Panc1 (cell line): ENCODE results near the gene STAB2. TPM values are rescaled to one million over a fixed set of nuclear protein-coding genes. Genes with fewer than 3 reads are reported as not detected.
A peak's percentile ranks its signal among the peaks of the same experiment; 100 is the strongest.

ENCODE experiments used
- ATAC-seq: fragments of 200-7000 bp; cut with Tn5 transposase; 2 replicates; pipeline ENCODE4 v1.9.1; 2020; ENCODE audit warnings: mild to moderate bottlenecking, moderate library complexity
- BruUV-seq: library from RNA; stranded (reverse); fragments of 400-500 nt; replicated peaks from 2 replicates; lab custom pipeline; 2021; lab: Mats Ljungman, UMichigan
- CTCF ChIA-PET: fragments of 300-600 bp; sonication (Branson Sonifier 250); formaldehyde crosslinking; loops from one replicate; lab custom pipeline; 2022; ENCODE audit warnings: antibody characterized with exemption; lab: Charles Lee
- POLR2A ChIA-PET: fragments of 300-600 bp; sonication (Branson Sonifier 250); formaldehyde crosslinking; loops from one replicate; lab custom pipeline; 2022; ENCODE audit warnings: antibody characterized with exemption; lab: Charles Lee
- DNase-seq: peaks from one replicate; pipeline ENCODE4 v3.0.0-alpha.2; 2010; ENCODE audit warnings: low read depth, low spot score
- H3K27ac ChIP-seq: 2 replicates; pipeline ENCODE4 v1.5.1; 2011; ENCODE audit warnings: mild to moderate bottlenecking, low read length, inconsistent platforms
- H3K27me3 ChIP-seq: fragments of 200-500 bp; sonication (Bioruptor generic); 2 replicates; pipeline ENCODE4 v1.6.0; 2014; ENCODE audit warnings: low read length, inconsistent platforms; ENCODE audit not compliant: control insufficient read depth, insufficient read depth
- H3K36me3 ChIP-seq: fragments of 200-500 bp; sonication (Bioruptor generic); 2 replicates; pipeline ENCODE4 v1.5.1; 2014; ENCODE audit warnings: inconsistent platforms, mild to moderate bottlenecking, low read length, moderate library complexity; ENCODE audit not compliant: control insufficient read depth, insufficient read depth
- H3K4me1 ChIP-seq: 2 replicates; pipeline ENCODE4 v1.5.1; 2011; ENCODE audit warnings: inconsistent platforms, mild to moderate bottlenecking, low read length, moderate library complexity; ENCODE audit not compliant: control insufficient read depth, insufficient read depth
- H3K4me3 ChIP-seq, 2 experiments: 2 replicates each; pipeline ENCODE4 v1.5.1; 2011 to 2012; ENCODE audit warnings: low read depth in 2 of 2, low read length in 2 of 2, mild to moderate bottlenecking in 2 of 2, inconsistent platforms in 1 of 2, moderate library complexity in 1 of 2
- H3K9me3 ChIP-seq: fragments of 200-500 bp; sonication (Bioruptor generic); 2 replicates; pipeline ENCODE4 v1.5.1; 2014; ENCODE audit warnings: low read depth, mild to moderate bottlenecking, inconsistent platforms, low read length, moderate library complexity; ENCODE audit not compliant: control insufficient read depth, insufficient read depth
- CTCF ChIP-seq: fragments of 450-650 bp; IDR thresholded peaks from 2 replicates; pipeline ENCODE4 v1.5.1; 2017; ENCODE audit warnings: mild to moderate bottlenecking
- POLR2AphosphoS5 ChIP-seq: IDR thresholded peaks from 2 replicates; pipeline ENCODE4 v1.6.1; 2012; ENCODE audit warnings: mild to moderate bottlenecking, low read depth, low read length, moderate library complexity
- SIN3A ChIP-seq: IDR thresholded peaks from 2 replicates; pipeline ENCODE4 v1.6.1; 2012; ENCODE audit warnings: low read depth, mild to moderate bottlenecking, low read length, moderate library complexity, borderline replicate concordance; ENCODE audit not compliant: insufficient read depth
- TCF7L2 ChIP-seq: IDR thresholded peaks from 2 replicates; pipeline ENCODE4 v1.6.1; 2011; ENCODE audit warnings: mild to moderate bottlenecking, low read depth, low read length, inconsistent platforms
- in situ Hi-C: cut with HindIII; loops from 2 replicates; pipeline ENCODE4 v1.10.0; 2016; ENCODE audit warnings: low sequenced_read_pairs, low pct_unique_long_range_greater_than_20kb
- intact Hi-C: fragments of 100-400 bp; cut with micrococcal nuclease; formaldehyde crosslinking; loops from one replicate; pipeline ENCODE4 v1.10.0; 2022; ENCODE audit not compliant: unreplicated experiment
- total RNA-seq: library from RNA; stranded (reverse); gene quantifications from one replicate; pipeline ENCODE4 v1.2.1, GENCODE V29; 2021; ENCODE audit not compliant: unreplicated experiment
- TF ChIP-seq, protein P1 (sequence below), 2 experiments: IDR thresholded peaks; 2 replicates each; pipeline ENCODE4 v1.6.1; 2011 to 2012; ENCODE audit warnings: low read depth in 2 of 2, control low read depth in 1 of 2, low read length in 1 of 2, mild to moderate bottlenecking in 1 of 2, moderate library complexity in 1 of 2; ENCODE audit not compliant: insufficient read depth in 1 of 2

The STAB2 gene
- total RNA-seq, 1 experiment from 2014 or later: not detected

GRCh38 chr12:103802586-103802886, 215.5 kb downstream of the STAB2 start:
- Histone ChIP-seq H3K4me3 (no peak overlapping the region), H3K36me3 (peaks cover 7% of the 10 kb centered on the region; the same call in 1 of the 2 replicates), H3K27ac (0 out of 2 replicates have a peak overlapping the region, but pooled peaks have one; percentile 25), H3K9me3 (no peaks in the 10 kb centered on the region), H3K27me3 (no peaks in the 10 kb centered on the region), H3K4me1 (peaks cover 36% of the 10 kb centered on the region)
- POLR2A ChIA-PET: no interaction called here
- no peak for DNase-seq
- in situ Hi-C loops (no loop called here), intact Hi-C loops (no loop called here)
- ATAC-seq: no peak
- BruUV-seq: no TSS peak
- CTCF ChIA-PET: no interaction called here
- no peak for TF ChIP-seq CTCF
- TF ChIP-seq TCF7L2: no peak
- TF ChIP-seq, protein P1, sequence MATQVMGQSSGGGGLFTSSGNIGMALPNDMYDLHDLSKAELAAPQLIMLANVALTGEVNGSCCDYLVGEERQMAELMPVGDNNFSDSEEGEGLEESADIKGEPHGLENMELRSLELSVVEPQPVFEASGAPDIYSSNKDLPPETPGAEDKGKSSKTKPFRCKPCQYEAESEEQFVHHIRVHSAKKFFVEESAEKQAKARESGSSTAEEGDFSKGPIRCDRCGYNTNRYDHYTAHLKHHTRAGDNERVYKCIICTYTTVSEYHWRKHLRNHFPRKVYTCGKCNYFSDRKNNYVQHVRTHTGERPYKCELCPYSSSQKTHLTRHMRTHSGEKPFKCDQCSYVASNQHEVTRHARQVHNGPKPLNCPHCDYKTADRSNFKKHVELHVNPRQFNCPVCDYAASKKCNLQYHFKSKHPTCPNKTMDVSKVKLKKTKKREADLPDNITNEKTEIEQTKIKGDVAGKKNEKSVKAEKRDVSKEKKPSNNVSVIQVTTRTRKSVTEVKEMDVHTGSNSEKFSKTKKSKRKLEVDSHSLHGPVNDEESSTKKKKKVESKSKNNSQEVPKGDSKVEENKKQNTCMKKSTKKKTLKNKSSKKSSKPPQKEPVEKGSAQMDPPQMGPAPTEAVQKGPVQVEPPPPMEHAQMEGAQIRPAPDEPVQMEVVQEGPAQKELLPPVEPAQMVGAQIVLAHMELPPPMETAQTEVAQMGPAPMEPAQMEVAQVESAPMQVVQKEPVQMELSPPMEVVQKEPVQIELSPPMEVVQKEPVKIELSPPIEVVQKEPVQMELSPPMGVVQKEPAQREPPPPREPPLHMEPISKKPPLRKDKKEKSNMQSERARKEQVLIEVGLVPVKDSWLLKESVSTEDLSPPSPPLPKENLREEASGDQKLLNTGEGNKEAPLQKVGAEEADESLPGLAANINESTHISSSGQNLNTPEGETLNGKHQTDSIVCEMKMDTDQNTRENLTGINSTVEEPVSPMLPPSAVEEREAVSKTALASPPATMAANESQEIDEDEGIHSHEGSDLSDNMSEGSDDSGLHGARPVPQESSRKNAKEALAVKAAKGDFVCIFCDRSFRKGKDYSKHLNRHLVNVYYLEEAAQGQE (IDR thresholded peaks at IDR 0.05; ENCODE audit: insufficient read depth in 1 of 2, low read depth in 2 of 2, low read length in 1 of 2): no peak
- no peak for TF ChIP-seq POLR2AphosphoS5
- no peak for TF ChIP-seq SIN3A

DNA sequence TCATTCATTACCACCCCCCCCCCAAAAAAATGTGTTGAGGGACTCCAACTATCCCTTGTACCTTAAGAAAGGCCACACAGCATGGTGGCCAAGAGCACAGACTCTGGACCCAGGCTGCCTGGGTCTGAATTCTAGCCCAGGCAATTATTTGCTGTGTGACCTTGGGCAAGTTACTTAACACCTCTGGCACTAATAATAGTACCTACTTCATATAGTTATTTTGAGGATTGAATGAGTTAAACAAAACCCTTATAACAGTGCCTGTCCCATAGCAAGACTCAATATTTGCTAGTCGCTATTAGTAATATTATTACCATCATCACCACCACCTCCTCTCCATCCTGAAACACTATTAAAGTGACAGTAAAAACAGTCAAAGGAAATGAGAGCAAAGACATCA, 216.8 kb downstream of the STAB2 start:
- POLR2A ChIA-PET: no interaction called here
- ATAC-seq: no peak
- no TSS peak for BruUV-seq

More for the DNA sequence above, 216.8 kb downstream of the STAB2 start:
- CTCF ChIA-PET: no interaction called here
- peaks cover 4% of the 10 kb centered on the region; the same call in 1 of the 2 replicates for H3K36me3 ChIP-seq
- DNase-seq: no peak
- no peak overlapping the region for H3K4me3 ChIP-seq
- no peaks in the 10 kb centered on the region for H3K9me3 ChIP-seq
- H3K4me1 ChIP-seq: peaks cover 36% of the 10 kb centered on the region
- no peaks in the 10 kb centered on the region for H3K27me3 ChIP-seq
- intact Hi-C loops (no loop called here), in situ Hi-C loops (no loop called here)
- TF ChIP-seq, protein P1 (IDR thresholded peaks at IDR 0.05; ENCODE audit: insufficient read depth in 1 of 2, low read depth in 2 of 2, low read length in 1 of 2): no peak
- TF ChIP-seq CTCF (no peak), SIN3A (no peak), POLR2AphosphoS5 (no peak), TCF7L2 (no peak)
- H3K27ac ChIP-seq: peak overlapping the region; percentile 72
